Liver (tissue), 3 donors: ENCODE results near the gene IGF2R.

Experiments used
- GABPA ChIP-seq, 2 donors: IDR thresholded peaks in 1 of 2; conservative IDR thresholded peaks in 1 of 2; 2 replicates each; pipeline ENCODE4 v1.6.1; 2016; ENCODE audit warnings: antibody characterized with exemption in 2 of 2, mild to moderate bottlenecking in 1 of 2, moderate library complexity in 1 of 2
- SP1 ChIP-seq: IDR thresholded peaks from 2 replicates; pipeline ENCODE4 v1.6.1; 2018; ENCODE audit warnings: antibody characterized with exemption, mild to moderate bottlenecking
- TAF1 ChIP-seq: conservative IDR thresholded peaks from 2 replicates; pipeline ENCODE4 v1.6.1; 2016; ENCODE audit warnings: antibody characterized with exemption, mild to moderate bottlenecking
- YY1 ChIP-seq: IDR thresholded peaks from 2 replicates; pipeline ENCODE4 v1.6.1; 2016; ENCODE audit warnings: antibody characterized with exemption, mild to moderate bottlenecking
- TF ChIP-seq, protein P1 (sequence below): fragments of 150-350 bp; IDR thresholded peaks from 2 replicates; pipeline ENCODE4 v1.5.1; 2017; ENCODE audit warnings: improper control_type of control experiment, low read depth, low read length; ENCODE audit not compliant: missing input control
- donor health status: healthy.
- donor health status: healthy.

DNA sequence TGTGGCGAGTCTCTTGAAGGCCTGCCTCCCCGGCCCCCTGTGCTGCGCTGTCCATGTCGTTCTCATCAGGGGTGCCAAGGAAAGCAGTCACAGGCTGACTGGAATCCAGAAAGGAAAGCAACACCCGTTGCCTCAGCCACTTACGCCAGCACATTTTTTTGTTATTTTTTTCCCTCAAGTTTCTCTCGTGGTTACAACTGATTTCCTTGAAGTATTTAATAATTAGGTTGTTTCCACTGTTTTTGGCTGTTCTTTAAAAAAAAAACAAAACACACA is 134.9 kb downstream of the IGF2R start:
- TF ChIP-seq TAF1 (no peak), GABPA (IDR thresholded peaks at IDR 0.05 in 1 of 2, conservative IDR thresholded peaks at IDR 0.05 in 1 of 2) (no peak), YY1 (no peak), SP1 (no peak)
- TF ChIP-seq, protein P1, sequence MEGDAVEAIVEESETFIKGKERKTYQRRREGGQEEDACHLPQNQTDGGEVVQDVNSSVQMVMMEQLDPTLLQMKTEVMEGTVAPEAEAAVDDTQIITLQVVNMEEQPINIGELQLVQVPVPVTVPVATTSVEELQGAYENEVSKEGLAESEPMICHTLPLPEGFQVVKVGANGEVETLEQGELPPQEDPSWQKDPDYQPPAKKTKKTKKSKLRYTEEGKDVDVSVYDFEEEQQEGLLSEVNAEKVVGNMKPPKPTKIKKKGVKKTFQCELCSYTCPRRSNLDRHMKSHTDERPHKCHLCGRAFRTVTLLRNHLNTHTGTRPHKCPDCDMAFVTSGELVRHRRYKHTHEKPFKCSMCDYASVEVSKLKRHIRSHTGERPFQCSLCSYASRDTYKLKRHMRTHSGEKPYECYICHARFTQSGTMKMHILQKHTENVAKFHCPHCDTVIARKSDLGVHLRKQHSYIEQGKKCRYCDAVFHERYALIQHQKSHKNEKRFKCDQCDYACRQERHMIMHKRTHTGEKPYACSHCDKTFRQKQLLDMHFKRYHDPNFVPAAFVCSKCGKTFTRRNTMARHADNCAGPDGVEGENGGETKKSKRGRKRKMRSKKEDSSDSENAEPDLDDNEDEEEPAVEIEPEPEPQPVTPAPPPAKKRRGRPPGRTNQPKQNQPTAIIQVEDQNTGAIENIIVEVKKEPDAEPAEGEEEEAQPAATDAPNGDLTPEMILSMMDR = no peak
